22Rv1 (cell line): ENCODE data around the gene TLE6.

Experiments used
- H3K27ac ChIP-seq: fragments of 450-650 bp; 2 replicates; pipeline ENCODE4 v1.5.1; 2017
- ZFX ChIP-seq: fragments of 450-650 bp; IDR thresholded peaks from 2 replicates; pipeline ENCODE4 v1.6.1; 2017; ENCODE audit warnings: antibody characterized with exemption, borderline replicate concordance
- TF ChIP-seq, protein P1 (sequence below): fragments of 450-650 bp; IDR thresholded peaks from 2 replicates; pipeline ENCODE4 v1.5.1; 2017; ENCODE audit warnings: mild to moderate bottlenecking

Gene TLE6

GRCh38 chr19:3014135-3014534 lies 36.8 kb downstream of the TLE6 start:
- H3K27ac ChIP-seq, result no peak overlapping the region
- TF ChIP-seq ZFX, result no peak
- TF ChIP-seq, protein P1, sequence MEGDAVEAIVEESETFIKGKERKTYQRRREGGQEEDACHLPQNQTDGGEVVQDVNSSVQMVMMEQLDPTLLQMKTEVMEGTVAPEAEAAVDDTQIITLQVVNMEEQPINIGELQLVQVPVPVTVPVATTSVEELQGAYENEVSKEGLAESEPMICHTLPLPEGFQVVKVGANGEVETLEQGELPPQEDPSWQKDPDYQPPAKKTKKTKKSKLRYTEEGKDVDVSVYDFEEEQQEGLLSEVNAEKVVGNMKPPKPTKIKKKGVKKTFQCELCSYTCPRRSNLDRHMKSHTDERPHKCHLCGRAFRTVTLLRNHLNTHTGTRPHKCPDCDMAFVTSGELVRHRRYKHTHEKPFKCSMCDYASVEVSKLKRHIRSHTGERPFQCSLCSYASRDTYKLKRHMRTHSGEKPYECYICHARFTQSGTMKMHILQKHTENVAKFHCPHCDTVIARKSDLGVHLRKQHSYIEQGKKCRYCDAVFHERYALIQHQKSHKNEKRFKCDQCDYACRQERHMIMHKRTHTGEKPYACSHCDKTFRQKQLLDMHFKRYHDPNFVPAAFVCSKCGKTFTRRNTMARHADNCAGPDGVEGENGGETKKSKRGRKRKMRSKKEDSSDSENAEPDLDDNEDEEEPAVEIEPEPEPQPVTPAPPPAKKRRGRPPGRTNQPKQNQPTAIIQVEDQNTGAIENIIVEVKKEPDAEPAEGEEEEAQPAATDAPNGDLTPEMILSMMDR, result no peak

DNA sequence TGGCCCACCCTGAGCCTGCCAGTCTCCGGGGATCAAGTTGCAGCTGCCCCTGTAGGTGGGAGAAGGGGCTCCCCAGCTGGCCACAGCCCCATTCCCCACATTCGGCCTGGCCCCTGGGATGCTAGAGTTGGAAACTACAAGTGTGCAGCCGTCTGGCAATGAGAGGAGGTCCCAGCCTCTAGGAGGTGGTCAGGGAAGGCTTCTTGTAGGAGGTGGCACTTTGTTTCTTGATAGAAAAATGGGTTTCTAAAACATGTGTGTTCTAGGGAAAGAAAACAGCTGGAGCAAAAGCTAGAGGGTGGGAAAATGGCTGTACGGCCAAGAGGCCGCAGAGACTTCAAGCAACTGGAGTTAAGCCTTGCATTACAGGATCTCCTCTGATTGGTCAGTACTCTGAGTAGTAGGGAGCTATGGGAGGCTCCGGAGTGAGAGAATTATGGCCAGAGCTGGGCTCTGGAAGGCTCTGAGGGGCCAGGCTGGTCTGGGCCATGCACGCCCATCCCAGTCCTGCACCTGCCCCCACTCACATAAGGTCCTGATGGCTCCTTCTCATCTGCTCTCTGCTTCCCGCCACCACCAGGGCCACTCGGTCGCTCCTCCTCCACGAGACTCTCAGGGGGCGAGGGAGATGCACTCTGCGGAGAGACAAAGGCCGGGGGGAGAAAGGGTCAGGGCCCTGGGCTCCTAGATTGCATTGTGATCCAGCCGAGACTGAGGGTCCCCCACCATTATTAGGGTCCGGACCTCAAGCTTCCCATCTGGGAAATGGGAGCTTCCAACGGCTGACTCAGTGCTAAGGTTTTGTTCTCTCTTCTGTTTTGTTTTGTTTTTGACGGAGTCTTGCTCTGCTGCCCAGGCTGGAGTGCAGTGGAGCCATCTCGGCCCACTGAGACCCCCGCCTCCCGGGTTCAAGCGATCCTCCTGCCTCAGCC lies 38.0 kb downstream of the TLE6 start:
- no peak overlapping the region for H3K27ac ChIP-seq
- TF ChIP-seq, protein P1, result no peak
- TF ChIP-seq ZFX, result no peak

- no peak overlapping the region for H3K27ac ChIP-seq
- TF ChIP-seq, protein P1, result no peak
- TF ChIP-seq ZFX, result no peak
Measured at GRCh38 chr19:3017923-3018322, 40.6 kb downstream of the TLE6 start.

DNA sequence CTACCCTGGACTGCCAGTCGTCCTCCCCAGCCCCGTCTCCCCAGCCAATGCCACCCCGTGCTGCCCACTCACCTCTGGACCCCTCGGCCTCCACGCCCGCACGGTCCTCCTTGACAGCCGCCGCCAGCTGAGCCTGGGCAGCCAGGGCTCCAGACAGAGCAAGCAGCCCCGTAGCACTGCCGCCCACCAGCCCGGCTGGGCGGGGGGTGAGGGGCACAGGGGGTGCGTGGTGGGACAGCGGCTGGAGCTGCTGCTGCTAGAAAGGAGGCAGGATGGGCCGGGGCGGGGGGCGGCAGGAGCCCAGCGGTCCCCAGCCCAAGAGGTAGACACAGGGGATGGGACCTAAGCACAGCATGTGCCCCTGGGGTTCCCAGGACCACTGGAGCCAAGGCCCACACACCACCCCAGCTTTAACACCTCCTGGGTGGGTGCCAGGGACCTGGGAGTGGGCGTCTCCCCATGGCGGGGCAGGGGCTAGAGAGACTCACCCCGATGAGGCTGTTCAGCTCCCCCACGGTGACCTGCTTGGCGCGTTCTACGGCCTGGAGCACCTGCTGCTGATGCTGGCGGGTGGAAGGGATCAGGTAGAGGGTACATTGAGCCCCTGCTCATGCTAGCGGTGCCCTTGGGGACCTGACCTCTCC lies 42.0 kb downstream of the TLE6 start:
- no peak overlapping the region for H3K27ac ChIP-seq
- TF ChIP-seq, protein P1, result no peak
- no peak for TF ChIP-seq ZFX

- no peak overlapping the region for H3K27ac ChIP-seq
- no peak for TF ChIP-seq ZFX
- TF ChIP-seq, protein P1, result no peak
Measured at GRCh38 chr19:3020321-3020960, 43.1 kb downstream of the TLE6 start.

DNA sequence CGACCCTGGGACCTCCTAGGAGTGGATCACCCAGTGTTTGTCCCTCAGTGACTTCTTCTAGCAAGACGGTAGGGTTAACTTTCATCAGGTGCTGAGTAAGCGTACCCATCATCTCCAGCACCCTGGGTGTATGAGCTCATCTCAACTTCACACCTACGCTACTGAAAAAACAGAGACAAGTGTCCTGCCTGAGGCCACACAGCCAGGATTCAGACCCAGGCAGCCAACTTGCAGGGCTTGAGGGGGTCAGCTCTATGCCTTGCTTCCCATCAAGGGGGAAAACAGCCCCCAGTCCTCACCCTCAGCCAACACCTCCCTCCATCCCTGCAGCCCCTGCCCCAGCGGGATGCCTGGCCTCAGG lies 47.1 kb downstream of the TLE6 start:
- H3K27ac ChIP-seq, result no peak overlapping the region
- TF ChIP-seq, protein P1, result no peak
- no peak for TF ChIP-seq ZFX
